GM08714 (cell line): Measurements from ENCODE around the gene NAA10.

Experiments
- H3K4me3 ChIP-seq: fragments of 200-500 bp; sonication (Bioruptor generic); 2 replicates; pipeline ENCODE4 v1.5.1; 2014; ENCODE audit warnings: mild to moderate bottlenecking, low read length, inconsistent platforms
- ZNF274 ChIP-seq: IDR thresholded peaks from 2 replicates; pipeline ENCODE4 v1.6.1; 2012; ENCODE audit warnings: mild to moderate bottlenecking, low read depth, low read length

NAA10 gene

GRCh38 chrX:153959649-153960048 is 24.8 kb upstream of the NAA10 start:
- no peak for TF ChIP-seq ZNF274
- H3K4me3 ChIP-seq, result no peak overlapping the region

DNA sequence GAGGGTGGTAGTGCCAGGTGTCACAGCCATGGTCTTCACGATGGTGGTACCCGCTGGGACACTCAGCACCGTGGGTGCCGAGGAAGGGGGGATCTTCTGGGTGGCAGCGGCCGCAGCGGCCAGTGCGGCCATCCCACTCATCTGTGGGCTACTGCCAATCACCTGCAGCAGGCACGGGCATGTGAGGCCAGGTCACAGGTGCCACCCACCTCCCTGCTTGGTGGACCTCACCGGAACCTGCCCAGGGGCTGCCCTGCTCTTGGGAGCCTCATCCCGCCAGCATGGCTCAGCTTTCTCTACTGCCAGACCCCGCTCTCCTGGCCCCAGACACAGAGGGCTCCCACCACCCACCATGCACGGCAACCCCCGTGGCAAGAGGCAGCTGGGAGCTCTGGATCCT is 23.8 kb upstream of the NAA10 start:
- no peak for TF ChIP-seq ZNF274
- H3K4me3 ChIP-seq, result no peak overlapping the region

DNA sequence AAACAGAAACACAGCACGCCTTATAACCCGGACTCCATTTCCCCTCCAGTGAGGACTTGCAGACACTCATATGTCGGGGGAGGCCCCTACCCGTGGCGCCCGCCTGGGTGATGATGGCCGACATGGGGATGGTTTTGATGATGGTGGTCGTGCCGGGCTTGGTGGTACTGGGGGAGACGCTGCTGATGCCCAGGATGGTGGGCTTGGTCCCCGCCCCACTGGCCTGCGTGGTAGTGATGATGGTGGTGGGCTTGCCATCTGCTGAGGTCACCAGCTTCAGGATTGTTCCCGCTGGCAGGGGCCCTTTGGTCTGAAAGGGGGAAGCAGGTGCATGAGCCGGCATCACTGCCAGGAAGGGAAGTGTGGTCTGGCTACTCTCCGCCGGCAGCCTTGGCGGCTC is 22.4 kb upstream of the NAA10 start:
- H3K4me3 ChIP-seq, result no peak overlapping the region
- no peak for TF ChIP-seq ZNF274

GRCh38 chrX:153956044-153956907 is 21.4 kb upstream of the NAA10 start:
- no peak overlapping the region for H3K4me3 ChIP-seq
- no peak for TF ChIP-seq ZNF274

DNA sequence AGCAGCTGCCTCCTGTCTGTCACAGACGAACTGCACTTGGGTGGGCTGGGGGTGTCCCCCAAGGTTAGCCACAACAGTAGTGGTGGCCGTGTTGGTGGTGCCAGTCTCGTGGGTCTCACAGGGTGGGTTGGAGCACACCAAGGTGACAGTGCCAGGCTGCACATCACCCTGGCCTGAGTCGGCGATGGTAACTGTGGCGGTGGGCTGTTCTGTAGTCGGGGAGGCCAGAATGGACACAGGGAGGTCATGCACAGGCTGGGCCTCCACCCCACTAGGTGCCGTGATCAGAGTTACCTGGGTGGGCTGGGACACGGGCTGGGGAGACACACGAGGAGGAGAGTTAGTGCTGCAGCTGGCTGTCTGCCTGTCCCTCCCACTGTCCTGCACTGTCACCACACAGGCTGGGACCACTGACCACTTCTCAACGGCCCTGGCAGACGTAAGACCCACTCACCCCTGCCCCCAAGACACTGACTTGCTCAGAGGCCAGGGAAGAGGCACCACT is 20.4 kb upstream of the NAA10 start:
- no peak overlapping the region for H3K4me3 ChIP-seq
- TF ChIP-seq ZNF274, result no peak

DNA sequence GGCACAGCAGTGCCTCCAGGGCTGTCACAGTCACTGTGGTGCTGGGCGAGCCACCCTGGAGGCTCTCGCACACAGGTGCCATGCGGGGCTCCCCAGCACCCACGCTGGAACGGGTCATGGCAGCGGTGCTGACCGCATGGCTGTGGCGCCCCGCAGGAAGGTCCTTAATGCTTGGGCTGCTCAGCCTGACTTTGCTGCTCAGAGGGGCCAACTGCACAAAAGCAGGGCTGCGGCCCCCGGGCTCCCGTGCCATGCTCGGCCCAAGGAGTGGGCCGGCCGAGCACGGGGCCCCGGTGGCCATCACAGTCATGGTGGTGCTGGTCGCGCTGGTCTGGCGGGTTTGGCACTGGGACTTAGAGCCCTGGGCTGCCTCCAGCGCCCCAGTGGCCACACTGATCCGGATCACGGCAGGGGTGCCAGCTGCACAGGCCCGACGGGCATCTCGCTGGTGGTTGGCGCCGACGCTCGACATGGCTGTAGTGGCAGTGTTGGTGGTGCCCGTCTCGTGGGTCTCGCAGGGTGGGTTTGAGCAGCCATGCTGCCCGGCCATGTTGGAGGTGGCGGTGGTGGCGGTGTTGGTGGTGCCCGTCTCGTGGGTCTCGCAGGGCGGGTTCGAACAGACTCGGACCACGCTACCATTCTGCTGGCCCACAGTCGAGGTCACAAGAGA is 19.9 kb upstream of the NAA10 start:
- no peak for TF ChIP-seq ZNF274
- H3K4me3 ChIP-seq, result no peak overlapping the region

DNA sequence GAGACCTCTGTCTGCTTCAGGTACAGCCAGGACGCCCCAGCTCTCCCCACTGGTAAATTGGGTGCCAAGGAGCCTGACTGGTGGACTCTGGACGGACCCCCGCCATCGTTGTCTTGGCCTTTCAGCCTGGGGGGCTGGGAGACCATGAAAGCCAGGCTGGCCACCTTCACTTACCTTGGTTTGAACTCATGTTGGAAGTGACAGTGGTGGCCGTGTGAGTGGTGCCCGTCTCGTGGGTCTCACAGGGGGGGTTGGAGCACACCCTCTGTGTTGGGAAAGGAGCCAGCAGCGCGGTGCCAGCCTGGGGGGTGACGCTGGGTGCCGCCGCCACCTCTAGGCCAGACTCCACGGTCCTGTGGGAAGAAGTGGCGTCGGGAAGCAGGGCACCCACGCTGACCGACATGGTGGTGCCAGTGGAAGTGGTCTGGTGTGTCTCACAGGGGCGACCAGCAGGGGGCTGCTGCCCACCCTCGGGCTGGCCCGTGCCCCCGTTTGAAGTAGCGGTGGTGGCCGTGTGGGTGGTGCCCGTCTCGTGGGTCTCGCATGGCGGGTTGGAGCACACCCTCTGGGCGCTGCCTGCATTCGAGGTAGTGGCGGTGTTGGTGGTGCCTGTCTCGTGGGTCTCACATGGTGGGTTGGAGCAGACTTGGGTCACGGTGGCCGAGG is 19.2 kb upstream of the NAA10 start:
- no peak for TF ChIP-seq ZNF274
- H3K4me3 ChIP-seq, result no peak overlapping the region

GRCh38 chrX:153953342-153953830 is 18.5 kb upstream of the NAA10 start:
- H3K4me3 ChIP-seq, result no peak overlapping the region
- TF ChIP-seq ZNF274, result no peak

GRCh38 chrX:153952373-153953026 is 17.7 kb upstream of the NAA10 start:
- no peak for TF ChIP-seq ZNF274
- H3K4me3 ChIP-seq, result no peak overlapping the region

GRCh38 chrX:153951683-153952372 is 17.0 kb upstream of the NAA10 start:
- TF ChIP-seq ZNF274, result no peak
- H3K4me3 ChIP-seq, result no peak overlapping the region

- H3K4me3 ChIP-seq, result no peak overlapping the region
- TF ChIP-seq ZNF274, result no peak
Measured at GRCh38 chrX:153950127-153950526, 15.3 kb upstream of the NAA10 start.

DNA sequence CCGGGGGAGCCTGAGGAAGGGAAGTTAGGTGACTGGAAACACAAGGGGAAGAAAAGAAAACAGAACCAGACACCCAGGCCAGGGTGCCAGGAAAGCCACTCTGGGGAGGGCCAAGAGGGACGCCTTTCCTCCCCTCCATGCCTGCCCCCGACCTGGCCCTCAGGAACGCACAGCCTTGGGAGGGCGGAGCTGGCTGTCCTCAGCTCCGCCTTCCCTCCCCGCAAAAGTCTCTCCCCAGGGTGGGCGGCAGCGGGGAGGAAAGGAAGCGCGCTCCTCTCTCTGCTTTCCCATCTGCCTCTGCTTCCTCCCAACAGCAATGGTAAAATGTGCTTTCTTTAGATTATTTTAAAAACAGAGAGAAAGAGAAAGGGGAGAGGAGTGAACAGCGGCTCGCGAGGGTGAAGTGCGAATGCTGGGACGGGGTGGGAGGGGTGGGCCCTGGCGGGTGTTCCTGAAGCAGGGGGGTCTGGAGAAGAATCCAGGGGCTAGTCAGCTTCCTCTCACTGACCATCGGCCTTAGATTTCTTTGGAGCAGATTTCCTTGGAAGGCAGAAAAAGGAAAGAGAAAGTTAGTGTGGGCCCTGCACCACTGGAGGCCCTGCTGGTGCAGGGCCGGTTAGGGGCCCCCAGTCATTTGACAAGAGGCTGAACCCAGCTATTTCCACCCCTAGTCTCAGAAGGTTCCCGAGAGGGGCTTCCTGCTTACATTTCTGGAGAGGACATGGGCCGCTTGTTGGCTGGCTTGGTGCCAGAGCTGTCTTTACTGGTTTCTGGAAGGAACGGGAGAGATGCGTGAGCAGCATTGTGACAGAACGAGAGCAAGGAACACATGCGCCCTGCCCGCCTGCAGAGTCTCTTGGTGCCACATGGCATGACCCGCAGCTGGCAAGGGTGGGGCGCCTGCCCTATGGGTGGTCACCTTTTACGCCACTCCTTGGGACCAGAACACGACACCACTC is 14.3 kb upstream of the NAA10 start:
- H3K4me3 ChIP-seq, result no peak overlapping the region
- TF ChIP-seq ZNF274, result no peak

- no peak for TF ChIP-seq ZNF274
- H3K4me3 ChIP-seq, result no peak overlapping the region
Measured at GRCh38 chrX:153948002-153948466, 13.2 kb upstream of the NAA10 start.
